ENCODE data around the gene DGKG.

- TF ChIP-seq RAD21 (CRISPR knock-in tag; conservative IDR thresholded peaks at IDR 0.05 in 1 of 2, IDR thresholded peaks at IDR 0.05 in 1 of 2) (no peak), MGA (IDR thresholded peaks at IDR 0.05) (no peak), IRF1 (CRISPR knock-in tag; IDR thresholded peaks at IDR 0.05; ENCODE audit: borderline replicate concordance) (no peak), RFX5 (IDR thresholded peaks at IDR 0.05; ENCODE audit: low read depth, low read length) (no peak), SIX5 (IDR thresholded peaks at IDR 0.05; ENCODE audit: borderline replicate concordance in 1 of 2, insufficient read depth in 1 of 2, low read depth in 1 of 2, low read length in 2 of 2) (no peak), ZNF23 (CRISPR knock-in tag; IDR thresholded peaks at IDR 0.05) (no peak), CTCF (IDR thresholded peaks at IDR 0.05 in 2 of 3, conservative IDR thresholded peaks at IDR 0.05 in 1 of 3; ENCODE audit: insufficient read depth in 2 of 3, low read depth in 1 of 3, low read length in 3 of 3) (no peak)
- TF ChIP-seq, protein P1, sequence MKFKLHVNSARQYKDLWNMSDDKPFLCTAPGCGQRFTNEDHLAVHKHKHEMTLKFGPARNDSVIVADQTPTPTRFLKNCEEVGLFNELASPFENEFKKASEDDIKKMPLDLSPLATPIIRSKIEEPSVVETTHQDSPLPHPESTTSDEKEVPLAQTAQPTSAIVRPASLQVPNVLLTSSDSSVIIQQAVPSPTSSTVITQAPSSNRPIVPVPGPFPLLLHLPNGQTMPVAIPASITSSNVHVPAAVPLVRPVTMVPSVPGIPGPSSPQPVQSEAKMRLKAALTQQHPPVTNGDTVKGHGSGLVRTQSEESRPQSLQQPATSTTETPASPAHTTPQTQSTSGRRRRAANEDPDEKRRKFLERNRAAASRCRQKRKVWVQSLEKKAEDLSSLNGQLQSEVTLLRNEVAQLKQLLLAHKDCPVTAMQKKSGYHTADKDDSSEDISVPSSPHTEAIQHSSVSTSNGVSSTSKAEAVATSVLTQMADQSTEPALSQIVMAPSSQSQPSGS (CRISPR knock-in tag; IDR thresholded peaks at IDR 0.05), result no peak
- TF ChIP-seq, protein P2, sequence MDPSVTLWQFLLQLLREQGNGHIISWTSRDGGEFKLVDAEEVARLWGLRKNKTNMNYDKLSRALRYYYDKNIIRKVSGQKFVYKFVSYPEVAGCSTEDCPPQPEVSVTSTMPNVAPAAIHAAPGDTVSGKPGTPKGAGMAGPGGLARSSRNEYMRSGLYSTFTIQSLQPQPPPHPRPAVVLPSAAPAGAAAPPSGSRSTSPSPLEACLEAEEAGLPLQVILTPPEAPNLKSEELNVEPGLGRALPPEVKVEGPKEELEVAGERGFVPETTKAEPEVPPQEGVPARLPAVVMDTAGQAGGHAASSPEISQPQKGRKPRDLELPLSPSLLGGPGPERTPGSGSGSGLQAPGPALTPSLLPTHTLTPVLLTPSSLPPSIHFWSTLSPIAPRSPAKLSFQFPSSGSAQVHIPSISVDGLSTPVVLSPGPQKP (CRISPR knock-in tag; IDR thresholded peaks at IDR 0.05), result no peak
- TF ChIP-seq, protein P3, sequence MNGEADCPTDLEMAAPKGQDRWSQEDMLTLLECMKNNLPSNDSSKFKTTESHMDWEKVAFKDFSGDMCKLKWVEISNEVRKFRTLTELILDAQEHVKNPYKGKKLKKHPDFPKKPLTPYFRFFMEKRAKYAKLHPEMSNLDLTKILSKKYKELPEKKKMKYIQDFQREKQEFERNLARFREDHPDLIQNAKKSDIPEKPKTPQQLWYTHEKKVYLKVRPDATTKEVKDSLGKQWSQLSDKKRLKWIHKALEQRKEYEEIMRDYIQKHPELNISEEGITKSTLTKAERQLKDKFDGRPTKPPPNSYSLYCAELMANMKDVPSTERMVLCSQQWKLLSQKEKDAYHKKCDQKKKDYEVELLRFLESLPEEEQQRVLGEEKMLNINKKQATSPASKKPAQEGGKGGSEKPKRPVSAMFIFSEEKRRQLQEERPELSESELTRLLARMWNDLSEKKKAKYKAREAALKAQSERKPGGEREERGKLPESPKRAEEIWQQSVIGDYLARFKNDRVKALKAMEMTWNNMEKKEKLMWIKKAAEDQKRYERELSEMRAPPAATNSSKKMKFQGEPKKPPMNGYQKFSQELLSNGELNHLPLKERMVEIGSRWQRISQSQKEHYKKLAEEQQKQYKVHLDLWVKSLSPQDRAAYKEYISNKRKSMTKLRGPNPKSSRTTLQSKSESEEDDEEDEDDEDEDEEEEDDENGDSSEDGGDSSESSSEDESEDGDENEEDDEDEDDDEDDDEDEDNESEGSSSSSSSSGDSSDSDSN (IDR thresholded peaks at IDR 0.05; ENCODE audit: borderline replicate concordance in 1 of 2, low read depth in 2 of 2, low read length in 2 of 2), result no peak
These were observed 147.4 kb downstream of the DGKG start for GRCh38 chr3:186214670-186215069.
